ENCODE results near the gene EVL. TPM values are rescaled to one million over a fixed set of nuclear protein-coding genes. Genes with fewer than 3 reads are reported as not detected.
"Not testable (repeated sequence)": the region's sequence is repeated elsewhere in the genome, so short reads cannot be mapped to it uniquely, and the experiment has no call there.

EVL gene
- polyA plus RNA-seq, 1 donor, result 67.6 TPM

- no peak for DNase-seq
Observed at GRCh38 chr14:100148837-100149731, 83.9 kb downstream of the EVL start.

GRCh38 chr14:100149851-100150611 lies 84.8 kb downstream of the EVL start:
- DNase-seq, result no peak

GRCh38 chr14:100150932-100151587 lies 85.8 kb downstream of the EVL start:
- no peak for DNase-seq

GRCh38 chr14:100152091-100152490 lies 86.9 kb downstream of the EVL start:
- no peak for DNase-seq

GRCh38 chr14:100153560-100153959 lies 88.3 kb downstream of the EVL start:
- no peak for DNase-seq

GRCh38 chr14:100155049-100155621 lies 89.9 kb downstream of the EVL start:
- no peak for DNase-seq

- DNase-seq, result no peak
Observed at GRCh38 chr14:100155756-100156616, 90.8 kb downstream of the EVL start.

- no peak for DNase-seq
Observed at GRCh38 chr14:100156776-100157175, 91.6 kb downstream of the EVL start.

GRCh38 chr14:100157548-100158232 lies 92.5 kb downstream of the EVL start:
- not testable (repeated sequence) for DNase-seq

GRCh38 chr14:100158566-100159093 lies 93.4 kb downstream of the EVL start:
- DNase-seq, result no peak

- no peak for DNase-seq
Observed at GRCh38 chr14:100159094-100159864, 94.1 kb downstream of the EVL start, which contains the start of gene DEGS2. Gene DEGS2 (minus strand): TSS chr14:100159645. CDS start chr14:100159587, 58 bp downstream.

GRCh38 chr14:100159865-100160533 lies 94.8 kb downstream of the EVL start:
- DNase-seq, result no peak

GRCh38 chr14:100160534-100160916 lies 95.3 kb downstream of the EVL start:
- no peak for DNase-seq

GRCh38 chr14:100165376-100165775 lies 100.2 kb downstream of the EVL start:
- no peak for DNase-seq

GRCh38 chr14:100165831-100166440 lies 100.7 kb downstream of the EVL start:
- DNase-seq, result no peak

GRCh38 chr14:100168506-100168905 lies 103.3 kb downstream of the EVL start:
- no peak for DNase-seq

- DNase-seq, result no peak
Observed at GRCh38 chr14:100170880-100171279, 105.7 kb downstream of the EVL start.

GRCh38 chr14:100172811-100173210 lies 107.6 kb downstream of the EVL start:
- no peak for DNase-seq

- DNase-seq, result no peak
Observed at GRCh38 chr14:100173353-100173752, 108.1 kb downstream of the EVL start.
